LNCaP clone FGC (cell line): ENCODE data around the gene TAF1B.
"Not testable (repeated sequence)": the region's sequence is repeated elsewhere in the genome, so short reads cannot be mapped to it uniquely, and the experiment has no call there.

Source experiments
- DNase-seq: peaks from one replicate; pipeline ENCODE4 v3.0.0-alpha.2; 2011; ENCODE audit warnings: low read depth
- H3K4me3 ChIP-seq: 2 replicates; pipeline ENCODE4 v1.5.1; 2011; ENCODE audit warnings: mild to moderate bottlenecking, low read depth, low read length, control low read depth
- CTCF ChIP-seq: IDR thresholded peaks from 2 replicates; pipeline ENCODE4 v1.5.1; 2012; ENCODE audit warnings: mild to moderate bottlenecking; ENCODE audit not compliant: control insufficient read depth, insufficient read depth; ENCODE audit errors: extremely low read depth

TAF1B gene

GRCh38 chr2:9831670-9832069 lies 11.6 kb upstream of the TAF1B start:
- DNase-seq: no peak
- H3K4me3 ChIP-seq: no peak overlapping the region
- TF ChIP-seq CTCF: no peak

GRCh38 chr2:9832586-9832985 lies 10.7 kb upstream of the TAF1B start:
- no peak overlapping the region for H3K4me3 ChIP-seq
- no peak for DNase-seq
- TF ChIP-seq CTCF: no peak

- DNase-seq, H3K4me3 ChIP-seq: not testable (repeated sequence)
Observed at GRCh38 chr2:9835068-9835467, 8.2 kb upstream of the TAF1B start.

- H3K4me3 ChIP-seq: no peak overlapping the region
- no peak for DNase-seq
Observed at GRCh38 chr2:9836074-9836473, 7.2 kb upstream of the TAF1B start.

GRCh38 chr2:9836517-9836916 lies 6.8 kb upstream of the TAF1B start:
- no peak for DNase-seq
- H3K4me3 ChIP-seq: no peak overlapping the region
- TF ChIP-seq CTCF: no peak

More at GRCh38 chr2:9836074-9836473, 7.2 kb upstream of the TAF1B start:
- TF ChIP-seq CTCF: no peak

GRCh38 chr2:9837451-9837850 lies 5.8 kb upstream of the TAF1B start:
- H3K4me3 ChIP-seq: no peak overlapping the region
- TF ChIP-seq CTCF: no peak
- DNase-seq: no peak

- no peak for DNase-seq
- TF ChIP-seq CTCF: no peak
- no peak overlapping the region for H3K4me3 ChIP-seq
Observed at GRCh38 chr2:9838391-9838790, 4.9 kb upstream of the TAF1B start.

GRCh38 chr2:9842487-9843228 lies 616 bp upstream of the TAF1B start:
- TF ChIP-seq CTCF: no peak
- no peak for DNase-seq
- H3K4me3 ChIP-seq: peak overlapping the region; percentile 79
